RWPE1 (cell line): ENCODE results near the gene TCF12.

Experiments
- CTCF ChIA-PET: fragments of 350-600 bp; sonication (Branson Sonifier 250); formaldehyde crosslinking; extraction: SDS; loops from one replicate; lab custom pipeline; 2021; lab: Yijun Ruan, JAX
- POLR2A ChIA-PET: fragments of 400-600 bp; formaldehyde crosslinking; extraction: SDS; loops from one replicate; lab custom pipeline; 2020; ENCODE audit warnings: antibody characterized with exemption; ENCODE audit not compliant: low non-redundant PET; lab: Yijun Ruan, JAX
- DNase-seq: peaks from one replicate; pipeline ENCODE4 v3.0.0; 2012; ENCODE audit warnings: low spot score
- H3K27ac ChIP-seq: fragments of 450-650 bp; 2 replicates; pipeline ENCODE4 v1.5.1; 2017
- TF ChIP-seq, protein P1 (sequence below): fragments of 450-650 bp; conservative IDR thresholded peaks from 2 replicates; pipeline ENCODE4 v1.5.1; 2017; ENCODE audit warnings: low read depth, mild to moderate bottlenecking

TCF12 gene

DNA sequence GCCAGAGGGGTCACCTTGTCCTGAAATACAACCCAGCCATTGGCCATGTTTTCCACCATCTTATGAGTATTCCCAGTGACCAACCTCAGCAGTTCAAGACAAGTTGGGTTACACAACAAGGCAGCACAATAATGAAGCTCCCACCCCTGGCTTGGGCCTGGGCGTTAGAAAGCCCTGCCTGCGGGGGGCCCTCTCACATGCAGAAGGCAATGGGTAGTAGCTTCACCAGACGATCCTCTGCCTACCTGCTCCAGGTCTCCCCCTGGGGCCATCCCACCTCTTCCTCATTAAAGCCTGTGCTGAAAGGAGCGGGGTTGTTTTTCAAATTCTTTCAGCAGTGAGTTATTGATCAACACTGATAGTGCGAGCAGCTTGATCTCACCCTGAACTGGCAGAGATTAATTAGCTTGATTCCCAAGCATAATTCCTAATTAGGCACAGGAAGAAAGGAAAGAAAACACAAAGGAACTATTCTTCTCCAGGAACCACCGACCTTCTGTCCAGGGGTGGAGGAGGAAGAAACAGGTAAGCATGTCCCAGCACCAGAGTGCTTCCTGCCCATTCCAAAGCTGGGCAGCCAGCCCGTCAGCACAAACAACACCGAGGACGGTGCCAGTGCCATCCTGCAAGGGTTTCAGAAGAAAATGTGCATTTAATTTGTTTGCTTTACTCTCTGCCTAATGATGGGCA lies 378.2 kb downstream of the TCF12 start:
- DNase-seq, result no peak
- POLR2A ChIA-PET, result no interaction called here
- CTCF ChIA-PET, result interaction anchor here (0.6 kb wide), 1 partner anchor 144 kb away, joined by 5 read pairs; no protein-coding TSS in a partner anchor
- H3K27ac ChIP-seq, result no peak overlapping the region
- TF ChIP-seq, protein P1, sequence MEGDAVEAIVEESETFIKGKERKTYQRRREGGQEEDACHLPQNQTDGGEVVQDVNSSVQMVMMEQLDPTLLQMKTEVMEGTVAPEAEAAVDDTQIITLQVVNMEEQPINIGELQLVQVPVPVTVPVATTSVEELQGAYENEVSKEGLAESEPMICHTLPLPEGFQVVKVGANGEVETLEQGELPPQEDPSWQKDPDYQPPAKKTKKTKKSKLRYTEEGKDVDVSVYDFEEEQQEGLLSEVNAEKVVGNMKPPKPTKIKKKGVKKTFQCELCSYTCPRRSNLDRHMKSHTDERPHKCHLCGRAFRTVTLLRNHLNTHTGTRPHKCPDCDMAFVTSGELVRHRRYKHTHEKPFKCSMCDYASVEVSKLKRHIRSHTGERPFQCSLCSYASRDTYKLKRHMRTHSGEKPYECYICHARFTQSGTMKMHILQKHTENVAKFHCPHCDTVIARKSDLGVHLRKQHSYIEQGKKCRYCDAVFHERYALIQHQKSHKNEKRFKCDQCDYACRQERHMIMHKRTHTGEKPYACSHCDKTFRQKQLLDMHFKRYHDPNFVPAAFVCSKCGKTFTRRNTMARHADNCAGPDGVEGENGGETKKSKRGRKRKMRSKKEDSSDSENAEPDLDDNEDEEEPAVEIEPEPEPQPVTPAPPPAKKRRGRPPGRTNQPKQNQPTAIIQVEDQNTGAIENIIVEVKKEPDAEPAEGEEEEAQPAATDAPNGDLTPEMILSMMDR, result no peak

DNA sequence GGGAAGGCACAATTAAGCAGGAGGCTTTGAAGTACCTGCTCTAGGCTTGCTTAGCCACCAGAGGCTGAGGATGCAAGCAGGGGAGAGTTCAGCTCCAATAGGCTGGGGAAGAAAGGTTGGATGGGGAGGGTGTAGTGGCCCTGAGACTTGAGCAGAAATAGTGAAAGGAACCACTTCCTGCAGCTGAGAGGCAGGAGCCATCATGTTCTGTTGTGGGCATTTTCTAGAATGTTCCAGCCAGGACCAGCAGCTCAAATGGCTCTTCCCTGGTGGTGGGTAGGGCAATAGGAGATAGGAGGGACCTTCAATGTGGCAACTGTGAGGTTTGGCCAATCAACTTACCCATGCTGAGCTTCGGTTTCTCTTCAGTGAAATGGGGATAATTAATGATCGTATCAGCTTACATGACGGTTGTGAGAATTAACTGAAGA lies 378.7 kb downstream of the TCF12 start:
- DNase-seq, result no peak
- no peak overlapping the region for H3K27ac ChIP-seq
- TF ChIP-seq, protein P1, result no peak
- CTCF ChIA-PET, result interaction anchor here (0.6 kb wide), 1 partner anchor 145 kb away, joined by 5 read pairs; no protein-coding TSS in a partner anchor
- POLR2A ChIA-PET, result no interaction called here

DNA sequence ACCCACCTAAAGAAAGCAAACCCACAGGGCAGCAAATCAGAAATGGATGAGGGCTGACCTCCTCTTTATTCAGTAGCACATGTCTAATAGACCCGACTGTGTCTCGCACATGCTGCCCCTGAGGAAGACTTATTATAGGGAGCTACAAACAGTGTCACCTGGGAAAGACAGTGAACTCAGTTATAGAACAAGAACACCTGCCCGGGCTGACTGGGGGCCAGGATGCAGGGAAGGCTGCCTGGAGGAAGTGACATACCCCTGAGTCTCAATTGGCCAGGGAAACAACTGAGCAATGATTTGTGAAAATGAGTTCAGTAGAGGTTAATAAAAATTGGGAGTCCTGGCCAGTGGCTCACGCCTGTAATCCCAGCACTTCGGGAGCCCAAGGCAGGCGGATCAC lies 379.2 kb downstream of the TCF12 start:
- CTCF ChIA-PET, result no interaction called here
- DNase-seq, result no peak
- no peak overlapping the region for H3K27ac ChIP-seq
- POLR2A ChIA-PET, result no interaction called here
- TF ChIP-seq, protein P1, result no peak

DNA sequence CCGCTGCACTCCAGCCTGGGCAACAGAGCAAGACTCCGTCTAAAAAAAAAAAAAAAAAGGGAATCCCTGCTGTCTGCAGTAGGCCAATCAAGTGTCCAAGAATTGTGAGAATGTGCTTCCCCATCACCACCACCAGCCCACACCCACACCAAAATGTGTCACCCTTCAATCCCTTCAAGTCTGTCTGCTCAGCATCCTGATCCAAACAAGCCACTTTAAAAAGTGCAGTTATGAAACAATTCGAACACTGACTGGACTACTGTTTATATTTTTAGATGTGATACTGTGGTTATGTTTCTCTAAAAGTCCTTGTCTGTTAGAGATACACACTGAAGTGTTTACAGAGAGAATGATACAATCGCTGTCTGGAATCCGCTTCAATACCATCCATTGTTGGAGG lies 379.8 kb downstream of the TCF12 start:
- POLR2A ChIA-PET, result no interaction called here
- TF ChIP-seq, protein P1, result no peak
- no peak for DNase-seq
- CTCF ChIA-PET, result no interaction called here
- H3K27ac ChIP-seq, result no peak overlapping the region

DNA sequence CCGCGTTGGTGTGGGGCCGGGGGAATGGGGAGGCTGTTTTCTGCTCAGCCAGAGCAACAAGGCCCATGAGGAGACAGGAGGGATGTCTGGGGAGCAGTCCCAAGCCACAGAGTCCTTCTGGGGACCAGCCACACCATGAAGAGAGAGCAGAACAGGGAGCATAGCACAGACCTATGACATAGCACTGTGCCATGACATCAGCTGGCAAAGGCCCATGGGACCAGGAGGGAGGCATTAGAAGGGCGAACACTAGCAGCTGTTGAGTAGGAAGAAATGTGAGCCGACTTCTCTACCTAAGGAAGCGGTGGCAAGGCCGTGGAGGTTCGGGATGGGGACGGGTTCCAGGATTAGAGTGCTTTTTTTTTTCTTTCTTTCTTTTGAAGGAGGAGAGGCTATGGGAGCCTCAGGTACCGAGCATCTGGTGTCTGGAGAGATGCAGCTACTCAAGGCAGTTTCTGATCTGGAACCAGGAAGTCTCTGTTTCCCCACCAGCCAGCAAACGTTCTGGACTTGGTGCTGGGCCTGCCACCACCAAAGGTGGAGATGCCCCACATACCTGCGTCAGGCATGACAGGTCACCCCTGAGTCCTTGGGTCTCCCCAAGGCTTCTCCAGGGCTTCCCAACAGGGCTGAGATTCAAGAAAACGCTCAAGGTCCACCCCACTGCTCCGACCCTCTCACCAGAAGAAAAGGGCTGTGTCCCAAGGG lies 380.6 kb downstream of the TCF12 start:
- ChIA-PET POLR2A (no interaction called here), CTCF (no interaction called here)
- no peak for DNase-seq
- H3K27ac ChIP-seq, result no peak overlapping the region
- TF ChIP-seq, protein P1, result no peak

DNA sequence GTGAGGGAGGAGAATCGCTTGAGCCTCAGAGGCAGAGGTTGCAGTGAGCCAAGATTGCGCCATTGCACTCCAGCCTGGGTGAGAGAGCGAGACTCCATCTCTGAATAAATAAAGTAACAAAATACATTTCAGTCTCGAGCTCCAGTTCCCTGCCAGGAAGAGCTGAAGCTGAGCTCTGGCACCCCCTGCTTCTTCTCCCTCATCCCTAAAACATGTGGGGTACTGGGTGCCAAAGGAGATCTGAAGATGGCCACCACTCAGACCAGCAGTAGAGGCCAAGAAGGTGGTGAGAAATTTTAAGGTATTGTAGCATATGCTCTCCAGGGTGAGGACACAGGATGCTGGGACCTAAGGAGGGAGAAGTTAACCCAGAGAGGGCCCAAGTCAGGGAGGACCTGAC lies 382.9 kb downstream of the TCF12 start:
- POLR2A ChIA-PET, result no interaction called here
- no peak for DNase-seq
- no peak overlapping the region for H3K27ac ChIP-seq
- CTCF ChIA-PET, result no interaction called here
- TF ChIP-seq, protein P1, result no peak
